ENCODE measurements around the gene COL7A1. TPM values are rescaled to one million over a fixed set of nuclear protein-coding genes. Genes with fewer than 3 reads are reported as not detected.
A peak's percentile ranks its signal among the peaks of the same experiment; 100 is the strongest.

The COL7A1 gene
- total RNA-seq, 1 experiment from 2014 or later, result 12.7 TPM

- DNase-seq (ENCODE audit: low read depth), result no peak
Observed at GRCh38 chr3:48591886-48592518, 3.1 kb downstream of the COL7A1 start.

GRCh38 chr3:48591436-48591835 lies 3.7 kb downstream of the COL7A1 start:
- no peak for DNase-seq (ENCODE audit: low read depth)

- DNase-seq (ENCODE audit: low read depth), result no peak
Observed at GRCh38 chr3:48588230-48588629, 6.9 kb downstream of the COL7A1 start.

GRCh38 chr3:48587686-48588085 lies 7.4 kb downstream of the COL7A1 start:
- no peak for DNase-seq (ENCODE audit: low read depth)

GRCh38 chr3:48585411-48585810 lies 9.7 kb downstream of the COL7A1 start:
- DNase-seq (ENCODE audit: low read depth), result no peak

- no peak for DNase-seq (ENCODE audit: low read depth)
Observed at GRCh38 chr3:48584836-48585235, 10.3 kb downstream of the COL7A1 start.

- DNase-seq (ENCODE audit: low read depth), result no peak
Observed at GRCh38 chr3:48581621-48582481, 13.3 kb downstream of the COL7A1 start.

- DNase-seq (ENCODE audit: low read depth), result no peak
Observed at GRCh38 chr3:48576647-48577046, 18.5 kb downstream of the COL7A1 start.

GRCh38 chr3:48575366-48575765 lies 19.8 kb downstream of the COL7A1 start:
- no peak for DNase-seq (ENCODE audit: low read depth)

GRCh38 chr3:48573973-48574585 lies 21.1 kb downstream of the COL7A1 start:
- DNase-seq (ENCODE audit: low read depth), result no peak

GRCh38 chr3:48572517-48572916 lies 22.6 kb downstream of the COL7A1 start:
- DNase-seq (ENCODE audit: low read depth), result no peak

- no peak for DNase-seq (ENCODE audit: low read depth)
Observed at GRCh38 chr3:48571938-48572337, 23.2 kb downstream of the COL7A1 start.

GRCh38 chr3:48569808-48570450 lies 25.2 kb downstream of the COL7A1 start:
- DNase-seq (ENCODE audit: low read depth), result no peak

- DNase-seq (ENCODE audit: low read depth), result no peak
Observed at GRCh38 chr3:48569400-48569799, 25.7 kb downstream of the COL7A1 start.

- no peak for DNase-seq (ENCODE audit: low read depth)
Observed at GRCh38 chr3:48568476-48568875, 26.7 kb downstream of the COL7A1 start.

GRCh38 chr3:48567500-48567899 lies 27.6 kb downstream of the COL7A1 start:
- DNase-seq (ENCODE audit: low read depth), result no peak

- DNase-seq (ENCODE audit: low read depth), result no peak
Observed at GRCh38 chr3:48567090-48567489, 28.0 kb downstream of the COL7A1 start.

GRCh38 chr3:48566401-48566760 lies 28.7 kb downstream of the COL7A1 start:
- no peak for DNase-seq (ENCODE audit: low read depth)

- peak; percentile 79 for DNase-seq (ENCODE audit: low read depth)
Observed at GRCh38 chr3:48565591-48566400, 29.3 kb downstream of the COL7A1 start.

- no peak for DNase-seq (ENCODE audit: low read depth)
Observed at GRCh38 chr3:48565186-48565585, 29.9 kb downstream of the COL7A1 start.

GRCh38 chr3:48564667-48565066 lies 30.5 kb downstream of the COL7A1 start:
- DNase-seq (ENCODE audit: low read depth), result no peak
